ENCODE measurements around the gene STING1. TPM values are rescaled to one million over a fixed set of nuclear protein-coding genes. Genes with fewer than 3 reads are reported as not detected.

Gene STING1
- total and polyA plus RNA-seq, 2 of the 8 experiments (the other 6 are each of a cell fraction or from before 2014, with no cell fraction given) = 0.26 to 0.47 TPM

GRCh38 chr5:139461176-139461575, 21.4 kb downstream of the STING1 start:
- H3K23me2 ChIP-seq (ENCODE audit: low read depth, low read length) = no peaks in the 10 kb centered on the region
- no peaks in the 10 kb centered on the region for H3K36me3 ChIP-seq (ENCODE audit: control insufficient read depth in 2 of 4, insufficient read depth in 4 of 4, low read length in 3 of 4)
- no peak overlapping the region for H3K14ac ChIP-seq (ENCODE audit: insufficient read length)
- 90% methylated on average over 7 of the region's 7 CpGs; no CpG with 5 or more reads in 1 of the 2 experiments for WGBS, 2 experiments (ENCODE audit: extremely low coverage in 1 of 2, insufficient coverage in 1 of 2, insufficient read length in 1 of 2, insufficient replicate concordance in 2 of 2, low coverage in 1 of 2, low lambda C conversion rate in 2 of 2, missing lambda C conversion rate in 1 of 2)
- no peaks in the 10 kb centered on the region for H3K79me2 ChIP-seq (ENCODE audit: control insufficient read depth in 1 of 2, insufficient read depth in 2 of 2, low read length in 2 of 2)
- peak overlapping the region; percentile 22; the same call in 1 of the 2 replicates for H2BK5ac ChIP-seq (ENCODE audit: low read depth, low read length)
- H4K91ac ChIP-seq (replicated peaks; ENCODE audit: insufficient read length, low read length) = peak overlapping the region; percentile 45
- no peak overlapping the region for H3K27ac ChIP-seq (ENCODE audit: low read depth, low read length)
- no peak overlapping the region for H2AFZ ChIP-seq (ENCODE audit: low read length)
- H3K23ac ChIP-seq (ENCODE audit: insufficient read length) = no peak overlapping the region
- H2BK15ac ChIP-seq (ENCODE audit: low read length) = peak overlapping the region; percentile 9; the same call in 1 of the 2 replicates
- H2BK12ac ChIP-seq (ENCODE audit: low read depth, low read length) = peak overlapping the region; percentile 75; the same call in 1 of the 2 replicates
- peaks cover 5 to 15% (median 12%) of the 10 kb centered on the region in 4 experiments; a peak in 6 of 7 replicates for H3K4me1 ChIP-seq (replicated peaks in 1 of 4; ENCODE audit: control insufficient read depth in 3 of 4, insufficient read depth in 4 of 4, low read length in 3 of 4)
- DNase-seq (ENCODE audit: low read depth in 1 of 2, low spot score in 2 of 2) (no peak), FAIRE-seq (no peak)
- 0 out of 2 replicates have a peak overlapping the region, but pooled peaks have one; percentile 16 for H4K8ac ChIP-seq (ENCODE audit: extremely low read depth, insufficient read depth, low read length)
- no peak overlapping the region for H3K4me2 ChIP-seq (ENCODE audit: insufficient read depth in 1 of 2, low read depth in 2 of 2, low read length in 2 of 2)
- H3K4me3 ChIP-seq (ENCODE audit: extremely low read depth in 1 of 4, insufficient read depth in 2 of 4, low read depth in 3 of 4, low read length in 4 of 4) = no peak overlapping the region
- H3K9me3 ChIP-seq (ENCODE audit: insufficient read depth in 2 of 2, low read depth in 1 of 2, low read length in 1 of 2) = no peaks in the 10 kb centered on the region
- no peaks in the 10 kb centered on the region for H3K27me3 ChIP-seq (replicated peaks in 1 of 4; ENCODE audit: control insufficient read depth in 3 of 4, extremely low read depth in 1 of 4, insufficient read depth in 3 of 4, low read length in 3 of 4)
- H3K18ac ChIP-seq (ENCODE audit: extremely low read depth, low read length) = peak overlapping the region; percentile 29; the same call in 1 of the 2 replicates
- ChIA-PET POLR2A (ENCODE audit: partially characterized antibody) (interaction anchor here (1.9 kb wide), 1 partner anchor 18 kb away, joined by 4 read pairs; no protein-coding TSS in a partner anchor), CTCF (ENCODE audit: partially characterized antibody) (interaction anchor here (0.8 to 1.7 kb wide), 4 partner anchors 13 to 58 kb away, joined by 3 to 13 read pairs (median 4); no protein-coding TSS in a partner anchor)
- no peak overlapping the region for H4K5ac ChIP-seq (ENCODE audit: insufficient read length, low read depth, low read length)
- H2AK5ac ChIP-seq (ENCODE audit: low read depth, low read length) = no peak overlapping the region
- H3K4ac ChIP-seq (replicated peaks; ENCODE audit: insufficient read length, low read depth, low read length) = no peak overlapping the region
- H3K79me1 ChIP-seq (ENCODE audit: low read depth, low read length) = no peaks in the 10 kb centered on the region
- no peaks in the 10 kb centered on the region for H4K20me1 ChIP-seq (replicated peaks in 1 of 2; ENCODE audit: control insufficient read depth in 1 of 2, insufficient read depth in 2 of 2, low read length in 2 of 2)
- no peak overlapping the region; the same call in 1 of the 2 replicates for H2BK20ac ChIP-seq (ENCODE audit: low read length)
- TF ChIP-seq SIRT6 (IDR thresholded peaks at IDR 0.05; ENCODE audit: low read length) (no peak), CHD2 (IDR thresholded peaks at IDR 0.05; ENCODE audit: low read length) (no peak), RAD21 (IDR thresholded peaks at IDR 0.05 in 1 of 2, conservative IDR thresholded peaks at IDR 0.05 in 1 of 2; ENCODE audit: low read depth in 2 of 2, low read length in 2 of 2) (no peak), JUN (IDR thresholded peaks at IDR 0.05; ENCODE audit: low read depth, low read length) (no peak)
- no peak overlapping the region for H3K56ac ChIP-seq (replicated peaks; ENCODE audit: insufficient read length, low read depth, low read length)
- no peak overlapping the region for H3K9ac ChIP-seq (replicated peaks in 1 of 4; ENCODE audit: extremely low read depth in 1 of 4, low read depth in 3 of 4, low read length in 3 of 4)
- H2BK120ac ChIP-seq (replicated peaks; ENCODE audit: low read depth, low read length) = no peak overlapping the region
